Mesendoderm (in vitro differentiated cells): ENCODE results near the gene CDC37L1.

ENCODE experiments used
- DNase-seq: peaks from one replicate; pipeline ENCODE4 v3.0.0; 2013
- H2AK5ac ChIP-seq: 2 replicates; pipeline ENCODE4 v1.6.1; 2013; ENCODE audit warnings: low read length, inconsistent platforms
- H2BK120ac ChIP-seq: 2 replicates; pipeline ENCODE4 v1.6.1; 2013; ENCODE audit warnings: low read depth, mild to moderate bottlenecking, low read length, moderate library complexity, mixed read lengths
- H2BK15ac ChIP-seq: replicated peaks from 2 replicates; pipeline ENCODE4 v1.6.1; 2013; ENCODE audit warnings: low read depth, mild to moderate bottlenecking, moderate library complexity
- H2BK5ac ChIP-seq: 2 replicates; pipeline ENCODE4 v1.6.1; 2013; ENCODE audit warnings: low read length, inconsistent platforms
- H3K18ac ChIP-seq: 2 replicates; pipeline ENCODE4 v1.6.1; 2013; ENCODE audit warnings: mild to moderate bottlenecking, low read length, mixed read lengths
- H3K23ac ChIP-seq: one replicate; pipeline ENCODE4 v1.6.1; 2013; ENCODE audit warnings: low read length
- H3K27ac ChIP-seq: 2 replicates; pipeline ENCODE4 v1.5.1; 2013; ENCODE audit warnings: low read depth, mild to moderate bottlenecking, inconsistent platforms, low read length, moderate library complexity
- H3K27me3 ChIP-seq: 2 replicates; pipeline ENCODE4 v1.6.1; 2013; ENCODE audit warnings: low read length, control low read depth, mild to moderate bottlenecking, inconsistent platforms; ENCODE audit not compliant: insufficient read depth, poor library complexity
- H3K36me3 ChIP-seq: 2 replicates; pipeline ENCODE4 v1.6.1; 2013; ENCODE audit warnings: low read length, inconsistent platforms; ENCODE audit not compliant: control insufficient read depth, insufficient read depth
- H3K4ac ChIP-seq: one replicate; pipeline ENCODE4 v1.6.1; 2013; ENCODE audit warnings: low read depth, mild to moderate bottlenecking, low read length, moderate library complexity
- H3K4me1 ChIP-seq: 2 replicates; pipeline ENCODE4 v1.6.1; 2013; ENCODE audit warnings: low read depth, low read length, inconsistent platforms; ENCODE audit not compliant: control insufficient read depth
- H3K4me2 ChIP-seq: 2 replicates; pipeline ENCODE4 v1.6.1; 2013; ENCODE audit warnings: low read length
- H3K4me3 ChIP-seq: 2 replicates; pipeline ENCODE4 v1.5.1; 2013; ENCODE audit warnings: mild to moderate bottlenecking, low read length
- H3K56ac ChIP-seq: one replicate; pipeline ENCODE4 v1.6.1; 2013; ENCODE audit warnings: low read length
- H3K79me1 ChIP-seq: 2 replicates; pipeline ENCODE4 v1.6.1; 2013; ENCODE audit warnings: low read length, inconsistent platforms
- H3K79me2 ChIP-seq: 2 replicates; pipeline ENCODE4 v1.6.1; 2013; ENCODE audit warnings: mild to moderate bottlenecking, low read length; ENCODE audit not compliant: control insufficient read depth, insufficient read depth
- H3K9ac ChIP-seq: 2 replicates; pipeline ENCODE4 v1.6.1; 2013; ENCODE audit warnings: low read length, inconsistent platforms
- H4K5ac ChIP-seq: one replicate; pipeline ENCODE4 v1.6.1; 2013; ENCODE audit warnings: low read length
- H4K8ac ChIP-seq: one replicate; pipeline ENCODE4 v1.6.1; 2013; ENCODE audit warnings: low read depth, mild to moderate bottlenecking, control low read depth, low read length, moderate library complexity
- WGBS: extraction: QIAGEN DNeasy Blood & Tissue Kit; methylation state at CpG from one replicate; pipeline ENCODE4 v1.1.7; 2013; ENCODE audit warnings: low lambda C conversion rate, missing lambda C conversion rate; ENCODE audit not compliant: insufficient coverage; ENCODE audit errors: extremely low coverage; 5-methylcytosine and 5-hydroxymethylcytosine counted together

CDC37L1 gene

DNA sequence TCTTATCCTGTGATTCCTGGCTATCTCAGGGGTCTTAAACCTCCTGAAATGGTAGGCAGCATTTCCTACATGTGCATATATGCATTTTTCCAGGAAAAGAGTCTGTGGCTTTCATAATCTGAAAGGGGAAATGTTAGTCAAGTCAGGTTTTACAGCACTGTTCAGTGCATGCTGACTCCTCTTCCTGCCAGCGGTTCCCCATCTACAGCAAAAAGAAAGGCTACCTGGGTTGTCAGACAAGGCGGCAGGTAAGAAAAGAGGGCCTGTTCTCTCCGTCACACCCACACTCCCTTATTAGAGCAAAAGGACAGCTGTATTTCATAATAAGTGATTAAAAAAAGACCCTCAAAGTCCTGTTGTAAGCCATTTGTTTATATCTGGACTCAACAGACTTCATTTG, 8.8 kb upstream of the CDC37L1 start:
- no peak overlapping the region for H3K4ac ChIP-seq
- no peak overlapping the region for H3K4me2 ChIP-seq
- H4K8ac ChIP-seq: no peak overlapping the region
- H3K36me3 ChIP-seq: no peaks in the 10 kb centered on the region
- no peak overlapping the region for H3K27ac ChIP-seq
- no peaks in the 10 kb centered on the region for H3K4me1 ChIP-seq
- no peaks in the 10 kb centered on the region for H3K79me1 ChIP-seq
- no peaks in the 10 kb centered on the region for H3K79me2 ChIP-seq
- no peak overlapping the region for H2BK120ac ChIP-seq
- no peak overlapping the region for H2BK5ac ChIP-seq
- no peak overlapping the region for H4K5ac ChIP-seq
- no peaks in the 10 kb centered on the region for H3K27me3 ChIP-seq
- H3K56ac ChIP-seq: no peak overlapping the region
- no peak overlapping the region for H3K9ac ChIP-seq
- H3K4me3 ChIP-seq: no peak overlapping the region
- no peak overlapping the region for H3K23ac ChIP-seq
- H2AK5ac ChIP-seq: no peak overlapping the region
- WGBS: no CpG with 5 or more reads among the region's 3 CpGs
- H2BK15ac ChIP-seq: no peak overlapping the region
- no peak overlapping the region for H3K18ac ChIP-seq
- DNase-seq: no peak

DNA sequence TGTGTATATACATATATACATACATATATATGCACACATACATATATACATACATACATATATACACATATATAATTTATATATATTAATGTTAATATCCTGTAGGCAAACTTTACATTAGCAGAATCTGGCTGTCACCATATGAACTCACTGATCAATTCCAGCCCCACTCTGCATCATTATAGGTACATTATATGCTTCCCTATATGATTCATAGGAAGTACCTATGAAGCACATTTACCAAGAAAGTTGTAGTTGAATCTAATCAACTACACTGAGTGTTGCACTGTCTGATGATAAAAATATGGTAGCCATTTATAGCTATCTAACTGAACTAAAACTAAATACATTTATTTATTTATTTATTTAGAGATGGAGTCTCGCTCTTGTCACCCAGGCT, 7.6 kb upstream of the CDC37L1 start:
- Histone ChIP-seq H3K9ac (no peak overlapping the region), H3K56ac (no peak overlapping the region), H2BK5ac (no peak overlapping the region), H3K27ac (no peak overlapping the region), H3K4me3 (no peak overlapping the region), H2BK15ac (no peak overlapping the region), H3K23ac (no peak overlapping the region), H3K27me3 (no peaks in the 10 kb centered on the region), H3K79me2 (no peaks in the 10 kb centered on the region), H3K4ac (no peak overlapping the region), H2BK120ac (no peak overlapping the region), H4K5ac (no peak overlapping the region), H3K18ac (no peak overlapping the region), H3K36me3 (no peaks in the 10 kb centered on the region), H3K4me2 (no peak overlapping the region), H3K4me1 (no peaks in the 10 kb centered on the region), H3K79me1 (no peaks in the 10 kb centered on the region), H4K8ac (no peak overlapping the region), H2AK5ac (no peak overlapping the region)
- no CpG with 5 or more reads among the region's 1 CpG for WGBS
- no peak for DNase-seq

DNA sequence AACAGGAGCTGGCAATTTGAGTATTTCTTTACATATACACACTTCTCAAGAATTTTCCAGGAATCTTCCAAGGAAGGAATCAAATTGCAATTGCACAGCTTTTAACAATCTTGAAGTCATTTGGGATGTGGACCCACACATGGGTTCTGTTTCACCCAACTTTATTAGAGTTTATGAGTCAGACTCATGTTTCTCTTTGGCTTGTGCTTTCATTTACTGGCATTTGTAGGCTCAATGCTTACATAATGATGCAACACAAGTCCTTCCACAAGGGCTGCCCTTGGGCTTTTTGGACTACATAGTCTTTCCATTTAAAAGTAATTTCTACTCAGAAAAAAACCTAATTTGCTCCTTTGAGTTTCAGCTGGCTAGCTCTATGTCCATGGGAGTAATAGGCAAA, 4.6 kb upstream of the CDC37L1 start:
- Histone ChIP-seq H4K5ac (no peak overlapping the region), H3K79me2 (peaks cover 2% of the 10 kb centered on the region), H3K4ac (no peak overlapping the region), H4K8ac (no peak overlapping the region), H2BK5ac (no peak overlapping the region), H3K23ac (no peak overlapping the region), H3K9ac (no peak overlapping the region), H2AK5ac (no peak overlapping the region), H3K4me2 (no peak overlapping the region), H2BK120ac (no peak overlapping the region), H3K4me1 (no peaks in the 10 kb centered on the region), H3K56ac (no peak overlapping the region), H2BK15ac (no peak overlapping the region), H3K27ac (no peak overlapping the region), H3K4me3 (no peak overlapping the region), H3K36me3 (no peaks in the 10 kb centered on the region), H3K18ac (no peak overlapping the region), H3K79me1 (peaks cover under 1% of the 10 kb centered on the region), H3K27me3 (no peaks in the 10 kb centered on the region)
- no peak for DNase-seq

DNA sequence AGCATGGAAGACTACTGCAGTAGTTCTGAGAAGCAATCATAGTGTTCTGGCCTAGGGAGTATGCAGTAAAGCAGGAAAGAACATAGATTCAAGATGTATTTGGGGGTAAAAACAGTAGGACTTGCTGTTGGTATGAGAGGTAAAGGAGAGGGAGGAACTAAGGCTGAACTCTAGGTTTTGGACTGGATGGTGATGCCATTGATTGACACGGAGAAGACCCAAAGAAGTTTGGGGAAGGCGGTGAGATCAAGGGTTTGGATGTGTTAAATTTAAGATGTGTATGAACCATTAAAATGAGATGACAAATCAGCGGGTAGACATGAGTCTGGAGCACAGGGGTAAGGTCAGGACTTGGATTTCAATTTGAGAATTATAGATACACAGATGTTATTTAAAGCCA, 2.0 kb upstream of the CDC37L1 start:
- H3K27ac ChIP-seq: no peak overlapping the region

DNA sequence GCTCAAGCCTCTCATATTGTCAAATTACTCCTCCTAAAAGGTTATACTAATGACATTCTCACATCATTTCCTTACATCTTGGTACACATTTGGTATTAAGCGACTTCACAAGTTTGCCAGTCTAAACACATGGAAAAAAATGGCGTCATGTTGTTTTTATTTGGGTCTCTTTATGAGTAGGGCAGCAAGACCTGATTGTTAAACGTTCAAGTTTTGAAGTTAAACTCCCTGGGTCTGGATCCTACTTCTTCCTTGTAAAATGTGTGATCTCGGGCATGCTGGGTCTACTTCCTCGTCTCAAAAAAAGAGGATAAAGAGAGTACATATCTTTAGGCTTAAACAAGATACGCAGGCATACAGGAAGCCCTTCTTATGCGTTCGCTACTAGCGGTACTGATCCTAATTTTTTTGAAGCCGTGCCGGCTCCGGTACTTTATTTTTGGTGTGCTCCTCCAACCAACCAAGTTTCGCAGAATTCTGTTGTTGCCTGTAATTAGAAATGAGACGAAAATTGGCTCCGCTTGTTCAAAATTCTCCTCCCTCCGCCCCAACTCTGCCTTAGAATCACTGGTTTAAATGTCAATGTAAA, 596 bp upstream of the CDC37L1 start:
- Histone ChIP-seq H2BK120ac (peak overlapping the region; percentile 65), H3K4me3 (peak overlapping the region; percentile 67), H4K8ac (no peak overlapping the region), H3K27ac (peak overlapping the region; percentile 91), H3K4me2 (peak overlapping the region; percentile 89), H3K27me3 (no peaks in the 10 kb centered on the region), H3K4me1 (no peaks in the 10 kb centered on the region), H3K9ac (peak overlapping the region; percentile 86), H2AK5ac (no peak overlapping the region), H3K79me1 (peaks cover 10% of the 10 kb centered on the region), H3K23ac (no peak overlapping the region), H3K36me3 (no peaks in the 10 kb centered on the region), H3K18ac (peak overlapping the region; percentile 76), H3K4ac (peak overlapping the region; percentile 70), H2BK15ac (peak overlapping the region; percentile 42), H3K79me2 (peaks cover 22% of the 10 kb centered on the region), H2BK5ac (peak overlapping the region; percentile 54), H4K5ac (no peak overlapping the region), H3K56ac (peak overlapping the region; percentile 79)
- peak; percentile 55 for DNase-seq
- WGBS: no CpG with 5 or more reads among the region's 16 CpGs

More for the DNA sequence above, 2.0 kb upstream of the CDC37L1 start:
- no CpG with 5 or more reads among the region's 3 CpGs for WGBS
- DNase-seq: no peak
- Histone ChIP-seq H2BK120ac (no peak overlapping the region), H3K4me3 (no peak overlapping the region), H3K36me3 (no peaks in the 10 kb centered on the region), H2BK5ac (no peak overlapping the region), H3K23ac (no peak overlapping the region), H2AK5ac (no peak overlapping the region), H3K79me1 (peaks cover 5% of the 10 kb centered on the region), H3K79me2 (peaks cover 17% of the 10 kb centered on the region), H2BK15ac (no peak overlapping the region), H3K56ac (no peak overlapping the region), H4K8ac (no peak overlapping the region), H3K18ac (no peak overlapping the region), H3K27me3 (no peaks in the 10 kb centered on the region), H3K9ac (no peak overlapping the region), H3K4ac (no peak overlapping the region), H3K4me1 (no peaks in the 10 kb centered on the region), H3K4me2 (no peak overlapping the region), H4K5ac (no peak overlapping the region)

DNA sequence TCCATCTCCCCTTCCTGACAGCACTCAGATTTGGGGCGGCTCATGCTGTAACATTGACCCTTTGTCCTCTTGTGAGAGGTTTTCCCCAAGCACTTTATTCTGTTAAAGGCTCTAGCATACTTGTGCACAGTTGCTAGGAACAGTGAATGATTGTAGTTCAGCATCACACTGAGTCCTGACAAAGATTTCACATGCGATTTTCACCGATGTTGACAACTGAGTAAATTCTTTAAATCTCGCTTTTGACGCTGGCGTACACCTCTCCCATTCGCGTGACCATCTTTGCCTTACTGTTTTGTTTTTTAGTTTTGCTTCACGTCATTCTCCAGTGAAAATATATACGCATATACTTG, 780 bp downstream of the CDC37L1 start:
- no peak for DNase-seq
- no peaks in the 10 kb centered on the region for H3K36me3 ChIP-seq
- no peak overlapping the region for H2BK15ac ChIP-seq
- H3K79me1 ChIP-seq: peaks cover 10% of the 10 kb centered on the region
- peak overlapping the region; percentile 95 for H3K23ac ChIP-seq
- H3K18ac ChIP-seq: no peak overlapping the region
- peak overlapping the region; percentile 94 for H3K56ac ChIP-seq
- H3K4me2 ChIP-seq: peak overlapping the region; percentile 94
- H3K9ac ChIP-seq: peak overlapping the region; percentile 92
- H3K4me3 ChIP-seq: peak overlapping the region; percentile 89
- no peaks in the 10 kb centered on the region for H3K4me1 ChIP-seq
- no peak overlapping the region for H3K4ac ChIP-seq
- H2BK5ac ChIP-seq: peak overlapping the region; percentile 58
- H4K8ac ChIP-seq: no peak overlapping the region
- H3K79me2 ChIP-seq: peaks cover 22% of the 10 kb centered on the region
- no peak overlapping the region for H2AK5ac ChIP-seq
- H4K5ac ChIP-seq: no peak overlapping the region
- no peak overlapping the region for H2BK120ac ChIP-seq
- H3K27me3 ChIP-seq: no peaks in the 10 kb centered on the region
- WGBS: no CpG with 5 or more reads among the region's 10 CpGs
- H3K27ac ChIP-seq: peak overlapping the region; percentile 89
